Type B pancreatic cell (in vitro differentiated cells): ENCODE results near the gene C6orf120. TPM values are rescaled to one million over a fixed set of nuclear protein-coding genes. Genes with fewer than 3 reads are reported as not detected.
A peak's percentile ranks its signal among the peaks of the same experiment; 100 is the strongest.

Experiments used
- DNase-seq: peaks from one replicate; pipeline ENCODE4 v3.0.0; 2021; ENCODE audit warnings: mixed read lengths; ENCODE audit not compliant: unreplicated experiment; ENCODE audit errors: extremely low spot score
- H3K27ac Mint-ChIP-seq: 2 replicates; pipeline ENCODE4 v1.8.0; 2021; ENCODE audit warnings: mild to moderate bottlenecking, mixed read lengths
- H3K27me3 Mint-ChIP-seq: 2 replicates; pipeline ENCODE4 v1.8.0; 2021; ENCODE audit warnings: mixed read lengths
- H3K36me3 Mint-ChIP-seq: 2 replicates; pipeline ENCODE4 v1.8.0; 2021; ENCODE audit warnings: mixed read lengths
- H3K4me1 Mint-ChIP-seq: one replicate; pipeline ENCODE4 v1.8.0; 2021; ENCODE audit warnings: mixed read lengths; ENCODE audit not compliant: unreplicated experiment
- H3K4me3 Mint-ChIP-seq: 2 replicates; pipeline ENCODE4 v1.8.0; 2021; ENCODE audit warnings: mild to moderate bottlenecking, mixed read lengths
- H3K9me3 Mint-ChIP-seq: 2 replicates; pipeline ENCODE4 v1.8.0; 2021; ENCODE audit warnings: mixed read lengths
- total RNA-seq: library from RNA; stranded (reverse); gene quantifications from 2 replicates; pipeline ENCODE4 v1.2.1, GENCODE V29; 2021; ENCODE audit warnings: low replicate concordance
- TF ChIP-seq, protein P1 (sequence below): fragments of 200-600 bp; sonication (generic); conservative IDR thresholded peaks from 2 replicates; pipeline ENCODE4 v1.5.0; 2021; ENCODE audit warnings: antibody characterized with exemption, mild to moderate bottlenecking

Gene C6orf120
- total RNA-seq, 1 donor from 2014 or later: 30.4 TPM

DNA sequence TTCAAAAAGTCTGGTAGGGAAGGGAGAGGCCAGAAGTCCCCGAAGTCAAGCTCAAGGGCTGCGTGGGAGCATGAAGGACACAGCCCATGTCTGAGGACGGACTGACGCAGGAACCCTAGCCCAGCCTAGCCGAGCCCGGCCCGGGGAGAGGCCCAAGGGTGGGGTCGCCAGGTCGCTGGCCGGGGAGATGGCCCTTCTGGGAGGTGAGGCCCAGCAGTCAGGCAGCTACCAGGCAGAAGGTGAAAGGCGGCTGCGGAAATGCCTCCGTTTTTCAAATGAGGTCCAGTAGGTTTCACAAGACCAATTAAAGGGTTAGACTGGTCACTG is 44.7 kb upstream of the C6orf120 start:
- H3K9me3 Mint-ChIP-seq: no peaks in the 10 kb centered on the region
- H3K27me3 Mint-ChIP-seq: no peaks in the 10 kb centered on the region
- H3K4me1 Mint-ChIP-seq: no peaks in the 10 kb centered on the region
- H3K36me3 Mint-ChIP-seq: peaks cover 18% of the 10 kb centered on the region
- TF ChIP-seq, protein P1, sequence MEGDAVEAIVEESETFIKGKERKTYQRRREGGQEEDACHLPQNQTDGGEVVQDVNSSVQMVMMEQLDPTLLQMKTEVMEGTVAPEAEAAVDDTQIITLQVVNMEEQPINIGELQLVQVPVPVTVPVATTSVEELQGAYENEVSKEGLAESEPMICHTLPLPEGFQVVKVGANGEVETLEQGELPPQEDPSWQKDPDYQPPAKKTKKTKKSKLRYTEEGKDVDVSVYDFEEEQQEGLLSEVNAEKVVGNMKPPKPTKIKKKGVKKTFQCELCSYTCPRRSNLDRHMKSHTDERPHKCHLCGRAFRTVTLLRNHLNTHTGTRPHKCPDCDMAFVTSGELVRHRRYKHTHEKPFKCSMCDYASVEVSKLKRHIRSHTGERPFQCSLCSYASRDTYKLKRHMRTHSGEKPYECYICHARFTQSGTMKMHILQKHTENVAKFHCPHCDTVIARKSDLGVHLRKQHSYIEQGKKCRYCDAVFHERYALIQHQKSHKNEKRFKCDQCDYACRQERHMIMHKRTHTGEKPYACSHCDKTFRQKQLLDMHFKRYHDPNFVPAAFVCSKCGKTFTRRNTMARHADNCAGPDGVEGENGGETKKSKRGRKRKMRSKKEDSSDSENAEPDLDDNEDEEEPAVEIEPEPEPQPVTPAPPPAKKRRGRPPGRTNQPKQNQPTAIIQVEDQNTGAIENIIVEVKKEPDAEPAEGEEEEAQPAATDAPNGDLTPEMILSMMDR: no peak
- H3K27ac Mint-ChIP-seq: no peak overlapping the region
- DNase-seq: no peak
- no peak overlapping the region for H3K4me3 Mint-ChIP-seq

DNA sequence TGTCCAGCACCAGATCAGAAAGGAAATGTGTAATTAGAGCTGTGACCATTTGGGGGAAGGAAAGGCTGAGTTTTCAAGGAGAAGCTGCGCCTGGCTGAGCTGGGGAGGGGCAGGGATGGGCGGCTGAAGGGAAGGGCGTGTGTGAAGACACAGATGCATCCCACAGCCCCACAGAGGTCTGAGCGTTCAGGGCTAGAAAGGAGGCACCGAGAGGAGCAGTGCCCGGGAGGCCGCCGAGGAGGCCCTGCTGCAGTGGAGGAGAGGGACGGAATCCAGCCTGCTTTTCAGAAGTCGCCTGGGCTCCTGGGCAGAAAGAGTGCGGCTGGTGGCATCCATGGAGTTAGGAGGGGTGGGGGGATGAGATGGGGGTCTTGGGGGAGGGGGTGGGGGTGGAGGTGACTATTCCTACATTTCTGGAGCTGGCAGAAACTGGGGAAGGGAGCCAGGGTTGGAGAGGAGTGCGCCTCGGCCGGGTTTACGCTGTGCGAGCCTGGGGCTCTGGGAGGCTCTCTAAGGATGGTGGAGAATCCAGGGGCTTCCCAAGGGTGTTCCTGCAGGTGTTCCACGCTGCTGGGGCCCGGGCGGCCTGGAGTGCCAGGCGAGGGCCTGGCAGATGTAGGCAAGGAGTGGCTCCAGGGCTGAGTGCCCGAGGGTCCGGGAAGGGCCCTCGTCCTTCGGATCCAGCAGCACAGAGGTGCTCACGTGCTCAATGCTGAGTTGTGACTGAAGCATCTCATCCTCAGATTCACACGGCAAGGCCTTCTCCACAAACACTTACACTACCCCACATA is 41.9 kb upstream of the C6orf120 start:
- Mint-ChIP-seq H3K36me3 (peaks cover 24% of the 10 kb centered on the region), H3K9me3 (no peaks in the 10 kb centered on the region), H3K4me1 (no peaks in the 10 kb centered on the region), H3K27me3 (no peaks in the 10 kb centered on the region), H3K4me3 (no peak overlapping the region), H3K27ac (peak overlapping the region; percentile 20)
- TF ChIP-seq, protein P1: no peak
- DNase-seq: no peak

DNA sequence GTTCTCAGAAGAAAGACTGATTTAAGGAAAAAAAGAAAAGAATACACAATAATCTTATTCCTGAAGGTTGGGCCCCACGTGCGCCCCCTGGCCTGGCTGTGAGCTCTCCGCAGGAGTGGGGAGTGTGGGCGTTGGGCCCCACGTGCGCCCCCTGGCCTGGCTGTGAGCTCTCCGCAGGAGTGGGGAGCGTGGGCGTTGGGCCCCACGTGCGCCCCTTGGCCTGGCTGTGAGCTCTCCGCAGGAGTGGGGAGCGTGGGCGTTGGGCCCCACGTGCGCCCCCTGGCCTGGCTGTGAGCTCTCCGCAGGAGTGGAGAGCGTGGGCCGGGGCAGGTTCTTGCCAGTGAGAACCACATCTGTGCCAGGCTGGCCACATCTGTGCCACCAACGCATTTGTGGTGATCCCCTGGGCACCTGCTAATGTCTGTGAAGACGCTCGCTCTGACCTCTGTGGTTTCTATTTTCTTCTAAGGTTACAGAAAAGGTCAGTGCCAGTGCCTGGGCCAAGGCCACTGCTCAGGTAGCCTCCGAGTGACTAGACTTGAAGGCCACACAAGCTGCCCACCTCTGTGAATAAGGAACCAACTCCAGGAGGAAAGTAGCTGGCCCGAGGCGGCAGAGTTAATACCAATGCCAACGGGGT is 41.1 kb upstream of the C6orf120 start:
- TF ChIP-seq, protein P1: no peak
- Mint-ChIP-seq H3K27me3 (no peaks in the 10 kb centered on the region), H3K9me3 (no peaks in the 10 kb centered on the region), H3K4me3 (no peak overlapping the region), H3K36me3 (peaks cover 24% of the 10 kb centered on the region), H3K27ac (no peak overlapping the region), H3K4me1 (no peaks in the 10 kb centered on the region)
- DNase-seq: no peak

DNA sequence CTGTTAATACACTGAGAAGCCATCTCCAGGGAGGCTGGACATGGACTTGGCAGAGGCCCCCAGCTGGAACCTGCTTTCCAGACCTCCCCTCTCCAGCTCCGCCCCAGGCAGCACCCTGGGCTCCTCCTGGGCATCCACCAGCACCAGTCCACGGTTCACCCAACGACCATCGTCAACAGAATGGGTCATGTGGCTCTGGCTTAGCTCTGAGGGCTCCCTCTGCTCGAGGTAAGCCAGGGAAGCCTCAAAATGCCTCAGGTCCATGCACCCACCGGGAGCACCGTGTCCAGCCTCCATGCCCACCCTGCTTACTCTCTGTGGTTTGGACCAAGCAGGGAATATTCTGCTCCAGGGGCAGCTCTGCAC is 40.6 kb upstream of the C6orf120 start:
- no peaks in the 10 kb centered on the region for H3K9me3 Mint-ChIP-seq
- no peak overlapping the region for H3K4me3 Mint-ChIP-seq
- no peaks in the 10 kb centered on the region for H3K4me1 Mint-ChIP-seq
- no peaks in the 10 kb centered on the region for H3K27me3 Mint-ChIP-seq
- TF ChIP-seq, protein P1: no peak
- no peak overlapping the region for H3K27ac Mint-ChIP-seq
- DNase-seq: no peak
- peaks cover 27% of the 10 kb centered on the region for H3K36me3 Mint-ChIP-seq

DNA sequence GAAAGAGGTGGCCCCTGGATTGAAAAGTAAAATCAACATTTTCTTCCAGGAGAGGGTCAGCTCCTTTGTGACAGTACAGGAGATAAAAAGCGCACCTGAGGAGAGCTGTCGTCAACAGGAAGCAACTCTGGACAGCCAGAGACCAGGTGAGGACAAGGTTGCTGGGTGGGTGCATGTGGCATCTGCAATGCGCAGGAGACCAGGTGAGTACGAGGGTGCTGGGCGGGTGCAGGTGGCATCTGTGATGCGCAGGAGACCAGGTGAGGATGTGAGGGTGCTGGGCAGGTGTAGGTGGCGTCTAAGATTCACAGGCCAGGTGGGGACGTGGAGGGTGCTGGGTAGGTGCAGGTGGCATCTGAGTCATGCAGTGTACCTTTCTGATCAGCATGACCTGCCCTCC is 38.5 kb upstream of the C6orf120 start:
- Mint-ChIP-seq H3K4me3 (no peak overlapping the region), H3K36me3 (peaks cover 23% of the 10 kb centered on the region), H3K4me1 (no peaks in the 10 kb centered on the region), H3K27me3 (no peaks in the 10 kb centered on the region), H3K9me3 (no peaks in the 10 kb centered on the region), H3K27ac (no peak overlapping the region)
- TF ChIP-seq, protein P1: no peak
- DNase-seq: no peak
